ENCODE results near the gene ADGRG1.

GRCh38 chr16:57645169-57645568, 16.7 kb downstream of the ADGRG1 start:
- TF ChIP-seq, protein P1, sequence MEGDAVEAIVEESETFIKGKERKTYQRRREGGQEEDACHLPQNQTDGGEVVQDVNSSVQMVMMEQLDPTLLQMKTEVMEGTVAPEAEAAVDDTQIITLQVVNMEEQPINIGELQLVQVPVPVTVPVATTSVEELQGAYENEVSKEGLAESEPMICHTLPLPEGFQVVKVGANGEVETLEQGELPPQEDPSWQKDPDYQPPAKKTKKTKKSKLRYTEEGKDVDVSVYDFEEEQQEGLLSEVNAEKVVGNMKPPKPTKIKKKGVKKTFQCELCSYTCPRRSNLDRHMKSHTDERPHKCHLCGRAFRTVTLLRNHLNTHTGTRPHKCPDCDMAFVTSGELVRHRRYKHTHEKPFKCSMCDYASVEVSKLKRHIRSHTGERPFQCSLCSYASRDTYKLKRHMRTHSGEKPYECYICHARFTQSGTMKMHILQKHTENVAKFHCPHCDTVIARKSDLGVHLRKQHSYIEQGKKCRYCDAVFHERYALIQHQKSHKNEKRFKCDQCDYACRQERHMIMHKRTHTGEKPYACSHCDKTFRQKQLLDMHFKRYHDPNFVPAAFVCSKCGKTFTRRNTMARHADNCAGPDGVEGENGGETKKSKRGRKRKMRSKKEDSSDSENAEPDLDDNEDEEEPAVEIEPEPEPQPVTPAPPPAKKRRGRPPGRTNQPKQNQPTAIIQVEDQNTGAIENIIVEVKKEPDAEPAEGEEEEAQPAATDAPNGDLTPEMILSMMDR (IDR thresholded peaks at IDR 0.05): no peak
- no peak for TF ChIP-seq POLR2A (IDR thresholded peaks at IDR 0.05)
